Naive thymus-derived CD4-positive, alpha-beta T cell (primary cell): ENCODE measurements around the gene C6orf89. TPM values are rescaled to one million over a fixed set of nuclear protein-coding genes. Genes with fewer than 3 reads are reported as not detected.
A peak's percentile ranks its signal among the peaks of the same experiment; 100 is the strongest.

Experiments used
- ATAC-seq: fragments of 150-1000 bp; cut with Tn5 transposase; 2 replicates; pipeline ENCODE4 v1.10.0; 2021; ENCODE audit warnings: mild to moderate bottlenecking, moderate library complexity
- CTCF ChIA-PET: fragments of 350-600 bp; sonication (Branson Sonifier 250); formaldehyde crosslinking; loops from one replicate; lab custom pipeline; 2021; ENCODE audit warnings: antibody characterized with exemption; lab: Charles Lee
- POLR2A ChIA-PET: fragments of 350-600 bp; sonication (Branson Sonifier 250); formaldehyde crosslinking; loops from one replicate; lab custom pipeline; 2021; ENCODE audit warnings: antibody characterized with exemption, inconsistent platforms; lab: Charles Lee
- DNase-seq, 9 donors: peaks; one replicate each; pipeline versions ENCODE4 v3.0.0 to v3.0.0-alpha.2; 2020 to 2022; ENCODE audit warnings: mixed read lengths in 1 of 9
- H3K27ac ChIP-seq: one replicate; pipeline ENCODE4 v1.7.0; 2013; ENCODE audit warnings: mild to moderate bottlenecking, low read depth, low read length, moderate library complexity
- H3K27me3 ChIP-seq, 2 donors: one replicate each; pipeline ENCODE4 v1.7.0; 2013; ENCODE audit warnings: low read length in 2 of 2, mild to moderate bottlenecking in 2 of 2, moderate library complexity in 2 of 2; ENCODE audit not compliant: control insufficient read depth in 2 of 2, insufficient read depth in 2 of 2
- H3K36me3 ChIP-seq, 3 experiments: 1 replicate in 2 of 3; 2 replicates in 1 of 3; pipeline ENCODE4 v1.7.0; 2013; ENCODE audit warnings: low read length in 3 of 3, mild to moderate bottlenecking in 3 of 3, moderate library complexity in 1 of 3; ENCODE audit not compliant: insufficient read depth in 3 of 3, control insufficient read depth in 2 of 3
- H3K4me1 ChIP-seq, 2 donors: one replicate each; pipeline ENCODE4 v1.7.0; 2013; ENCODE audit warnings: low read length in 2 of 2, mild to moderate bottlenecking in 2 of 2, moderate library complexity in 1 of 2; ENCODE audit not compliant: control insufficient read depth in 2 of 2, insufficient read depth in 2 of 2
- H3K4me3 ChIP-seq: 2 replicates; pipeline ENCODE4 v1.7.0; 2013; ENCODE audit warnings: mild to moderate bottlenecking, low read length
- H3K9me3 ChIP-seq, 3 experiments: 1 replicate in 2 of 3; 2 replicates in 1 of 3; pipeline ENCODE4 v1.7.0; 2013; ENCODE audit warnings: low read length in 3 of 3; ENCODE audit not compliant: control insufficient read depth in 2 of 3
- H3K27ac Mint-ChIP-seq, 9 donors: one replicate each; pipeline ENCODE4 v1.8.0; 2020 to 2022; ENCODE audit warnings: mixed read lengths in 9 of 9, mild to moderate bottlenecking in 8 of 9, moderate library complexity in 5 of 9, inconsistent platforms in 2 of 9
- H3K27me3 Mint-ChIP-seq, 5 donors: one replicate each; pipeline ENCODE4 v1.8.0; 2021 to 2022; ENCODE audit warnings: mixed read lengths in 5 of 5, mild to moderate bottlenecking in 1 of 5
- H3K36me3 Mint-ChIP-seq, 5 donors: one replicate each; pipeline ENCODE4 v1.8.0; 2020 to 2022; ENCODE audit warnings: mixed read lengths in 5 of 5, mild to moderate bottlenecking in 3 of 5, inconsistent platforms in 1 of 5
- H3K4me1 Mint-ChIP-seq, 7 donors: one replicate each; pipeline ENCODE4 v1.8.0; 2020 to 2022; ENCODE audit warnings: mixed read lengths in 7 of 7, mild to moderate bottlenecking in 3 of 7, inconsistent platforms in 1 of 7
- H3K4me3 Mint-ChIP-seq, 10 donors: one replicate each; pipeline ENCODE4 v1.8.0; 2020 to 2022; ENCODE audit warnings: mild to moderate bottlenecking in 10 of 10, mixed read lengths in 10 of 10, moderate library complexity in 6 of 10, inconsistent platforms in 2 of 10
- H3K9me3 Mint-ChIP-seq, 11 donors: one replicate each; pipeline ENCODE4 v1.8.0; 2020 to 2022; ENCODE audit warnings: mixed read lengths in 11 of 11, mild to moderate bottlenecking in 4 of 11, inconsistent platforms in 1 of 11, moderate library complexity in 1 of 11
- intact Hi-C, 2 donors: fragments of 100-400 bp; cut with micrococcal nuclease; formaldehyde crosslinking; loops; one replicate each; pipeline ENCODE4 v1.15.1; 2023
- polyA plus RNA-seq, 2 donors: library from polyadenylated mRNA; unstranded; fragments of 300-500 nt; fragmentation: Illumina TruSeq; gene quantifications; one replicate each; pipeline ENCODE4 v1.2.3, GENCODE V29; 2021
- total RNA-seq, 6 experiments: library from RNA in 5 of 6; stranded (reverse) in 5 of 6; gene quantifications; 1 replicate in 5 of 6; 2 replicates in 1 of 6; pipeline ENCODE4 v1.2.3 and lab custom pipeline; 2021 to 2026

The C6orf89 gene
- total and polyA plus RNA-seq, 7 experiments from 2014 or later: 34.6 to 48.2 (median 40.4) TPM

DNA sequence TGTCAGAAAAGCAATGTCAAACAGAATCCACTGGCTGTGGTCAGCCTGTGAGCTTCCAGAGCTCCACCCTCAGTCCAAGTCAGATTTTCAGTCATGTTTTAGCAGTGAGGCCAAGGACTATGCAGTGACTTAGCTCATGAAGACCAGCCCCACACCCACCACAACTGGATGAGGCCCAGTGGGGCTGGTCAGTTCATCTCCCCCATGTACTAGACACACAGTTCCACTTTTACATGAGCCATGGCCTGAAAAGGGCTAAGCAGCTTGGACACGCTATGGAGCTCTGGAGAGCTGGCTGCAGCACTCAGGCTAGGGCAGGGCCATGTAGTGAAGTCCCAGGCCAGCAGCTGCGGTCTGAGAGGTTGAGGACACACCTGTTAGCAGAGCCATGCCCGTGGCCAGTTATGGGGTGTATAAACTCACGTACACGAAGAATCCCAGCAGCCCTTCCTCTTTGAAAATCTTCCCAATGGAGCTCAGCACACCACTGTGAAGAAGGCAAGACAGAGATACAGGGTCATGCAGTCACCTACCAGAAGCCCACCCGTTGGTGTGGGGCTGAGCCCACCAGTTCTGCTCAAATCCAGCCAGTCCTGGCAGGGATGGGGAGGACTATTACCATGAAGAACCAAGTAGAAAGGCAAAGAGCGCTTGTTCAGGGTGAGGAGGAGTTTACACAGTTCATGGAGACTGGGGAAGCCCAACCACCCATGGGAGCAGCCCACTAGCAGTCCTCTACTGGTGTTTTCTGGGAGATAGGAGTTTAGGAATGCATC, 89.7 kb downstream of the C6orf89 start:
- H3K27me3 ChIP-seq: no peaks in the 10 kb centered on the region
- peaks cover 0 to 58% (median 21%) of the 10 kb centered on the region in 5 donors for H3K36me3 Mint-ChIP-seq
- POLR2A ChIA-PET: no interaction called here
- DNase-seq (no peak), ATAC-seq (no peak)
- H3K4me1 Mint-ChIP-seq: peaks cover 0 to 19% (median 15%) of the 10 kb centered on the region in 7 donors
- H3K27ac Mint-ChIP-seq: peak overlapping the region in 1 of 9 donors; percentile 23
- H3K27ac ChIP-seq: no peak overlapping the region
- no peaks in the 10 kb centered on the region for H3K9me3 Mint-ChIP-seq
- CTCF ChIA-PET: interaction anchor here (1.8 kb wide), 1 partner anchor 90 kb away, joined by 5 read pairs; the partner anchor contains the start of gene C6orf89
- intact Hi-C loops: no loop called here
- no peaks in the 10 kb centered on the region for H3K9me3 ChIP-seq
- H3K4me1 ChIP-seq: peaks cover 0 to 3% of the 10 kb centered on the region in 2 donors
- H3K36me3 ChIP-seq: peaks cover 40 to 82% (median 60%) of the 10 kb centered on the region in 3 experiments
- no peak overlapping the region for H3K4me3 Mint-ChIP-seq
- H3K27me3 Mint-ChIP-seq: no peaks in the 10 kb centered on the region
- H3K4me3 ChIP-seq: no peak overlapping the region

GRCh38 chr6:36976007-36976264, 90.2 kb downstream of the C6orf89 start:
- CTCF ChIA-PET: interaction anchor here (1.8 kb wide), 1 partner anchor 90 kb away, joined by 5 read pairs; the partner anchor contains the start of gene C6orf89
- H3K4me3 Mint-ChIP-seq: no peak overlapping the region
- DNase-seq (no peak), ATAC-seq (no peak)
- H3K27me3 ChIP-seq: no peaks in the 10 kb centered on the region
- POLR2A ChIA-PET: no interaction called here
- H3K27ac Mint-ChIP-seq: peak overlapping the region in 1 of 9 donors; percentile 22
- no peak overlapping the region for H3K27ac ChIP-seq
- H3K4me3 ChIP-seq: no peak overlapping the region
- H3K36me3 ChIP-seq: peaks cover 35 to 82% (median 56%) of the 10 kb centered on the region in 3 experiments
- H3K9me3 ChIP-seq: no peaks in the 10 kb centered on the region
- no peaks in the 10 kb centered on the region for H3K27me3 Mint-ChIP-seq
- H3K4me1 Mint-ChIP-seq: peaks cover 0 to 24% (median 19%) of the 10 kb centered on the region in 7 donors
- H3K9me3 Mint-ChIP-seq: no peaks in the 10 kb centered on the region
- H3K4me1 ChIP-seq: peaks cover 0 to 3% of the 10 kb centered on the region in 2 donors
- intact Hi-C loops: no loop called here
- peaks cover 0 to 61% (median 21%) of the 10 kb centered on the region in 5 donors for H3K36me3 Mint-ChIP-seq

- ChIA-PET CTCF (interaction anchor here (1.8 kb wide), 1 partner anchor 91 kb away, joined by 5 read pairs; the partner anchor contains the start of gene C6orf89), POLR2A (interaction anchor here (0.6 kb wide), 1 partner anchor 8 kb away, joined by 4 read pairs; no protein-coding TSS in a partner anchor)
- Mint-ChIP-seq H3K4me1 (peaks cover 0 to 29% (median 21%) of the 10 kb centered on the region in 7 donors), H3K36me3 (peaks cover 0 to 55% (median 21%) of the 10 kb centered on the region in 5 donors), H3K27me3 (no peaks in the 10 kb centered on the region), H3K4me3 (no peak overlapping the region), H3K27ac (peak overlapping the region in 2 of 9 donors; percentile 51 to 78), H3K9me3 (no peaks in the 10 kb centered on the region)
- H3K4me1 ChIP-seq: peaks cover 0 to 3% of the 10 kb centered on the region in 2 donors
- intact Hi-C loops: no loop called here
- no peaks in the 10 kb centered on the region for H3K9me3 ChIP-seq
- ATAC-seq (no peak), DNase-seq (no peak)
- no peak overlapping the region for H3K27ac ChIP-seq
- no peak overlapping the region for H3K4me3 ChIP-seq
- peaks cover 29 to 82% (median 50%) of the 10 kb centered on the region in 3 experiments for H3K36me3 ChIP-seq
- H3K27me3 ChIP-seq: no peaks in the 10 kb centered on the region
These were observed 90.8 kb downstream of the C6orf89 start for GRCh38 chr6:36976509-36976908.

DNA sequence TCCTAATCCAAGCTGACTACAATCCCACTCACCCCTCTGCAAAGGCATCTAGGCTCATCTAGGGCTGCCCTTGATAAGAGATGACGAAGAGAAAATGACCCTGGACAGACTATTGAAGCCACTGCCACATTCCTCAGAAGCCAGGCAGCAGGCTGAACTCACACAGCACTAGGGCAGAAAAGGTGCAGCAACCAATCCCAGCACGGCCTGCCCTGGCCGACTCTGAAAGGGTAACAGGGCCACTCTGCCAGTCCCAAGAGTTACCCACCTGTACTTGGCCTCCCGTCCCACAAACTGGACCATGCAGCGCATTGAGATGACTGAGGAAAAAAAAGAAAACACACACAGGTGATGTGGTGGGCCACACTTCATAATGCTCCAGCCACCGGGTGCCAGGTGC, 91.2 kb downstream of the C6orf89 start:
- H3K27me3 Mint-ChIP-seq: no peaks in the 10 kb centered on the region
- peak overlapping the region in 4 of 9 donors; percentile 12 to 78 (median 38) for H3K27ac Mint-ChIP-seq
- CTCF ChIA-PET: interaction anchor here (0.6 to 1.8 kb wide), 2 partner anchors 18 to 91 kb away, joined by 3 to 5 read pairs; partner anchors contain the start of gene C6orf89
- H3K4me3 Mint-ChIP-seq: no peak overlapping the region
- intact Hi-C loops: no loop called here
- Histone ChIP-seq H3K4me1 (peaks cover 0 to 3% of the 10 kb centered on the region in 2 donors), H3K36me3 (peaks cover 25 to 81% (median 46%) of the 10 kb centered on the region in 3 experiments), H3K9me3 (no peaks in the 10 kb centered on the region), H3K4me3 (no peak overlapping the region), H3K27ac (no peak overlapping the region), H3K27me3 (no peaks in the 10 kb centered on the region)
- H3K4me1 Mint-ChIP-seq: peaks cover 0 to 33% (median 24%) of the 10 kb centered on the region in 7 donors
- DNase-seq: no peak
- H3K36me3 Mint-ChIP-seq: peaks cover 0 to 54% (median 22%) of the 10 kb centered on the region in 5 donors
- no peaks in the 10 kb centered on the region for H3K9me3 Mint-ChIP-seq
- ATAC-seq: no peak
- POLR2A ChIA-PET: interaction anchor here (0.6 kb wide), 1 partner anchor 8 kb away, joined by 4 read pairs; no protein-coding TSS in a partner anchor

DNA sequence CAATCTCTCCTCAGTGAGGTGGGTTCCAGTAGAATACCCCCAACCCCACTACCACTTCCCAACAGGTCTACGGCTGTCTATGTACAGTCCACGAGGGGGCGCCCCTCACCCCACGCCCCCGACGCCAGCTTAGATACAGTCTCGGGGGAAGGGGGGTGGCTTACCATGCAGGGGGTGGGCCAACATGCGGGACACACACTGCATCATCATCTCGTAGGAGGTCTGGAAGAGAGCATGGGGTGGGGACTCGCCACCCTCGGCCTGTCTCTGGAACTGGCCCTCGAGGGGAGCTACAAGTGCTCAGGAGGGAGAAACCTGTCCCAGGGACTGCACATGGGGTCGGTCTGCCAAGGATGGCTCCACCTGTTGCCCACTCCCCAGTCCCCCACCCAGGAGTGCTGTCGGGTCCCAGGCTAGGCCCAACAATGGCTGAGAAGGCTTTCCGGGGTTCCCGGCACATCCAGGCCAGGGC, 91.8 kb downstream of the C6orf89 start:
- H3K27ac ChIP-seq: no peak overlapping the region
- Mint-ChIP-seq H3K9me3 (no peaks in the 10 kb centered on the region), H3K4me1 (peaks cover 0 to 35% (median 27%) of the 10 kb centered on the region in 7 donors), H3K36me3 (peaks cover 0 to 51% (median 20%) of the 10 kb centered on the region in 5 donors), H3K4me3 (no peak overlapping the region), H3K27ac (peak overlapping the region in 4 of 9 donors; percentile 22 to 78 (median 70)), H3K27me3 (no peaks in the 10 kb centered on the region)
- ChIA-PET POLR2A (interaction anchor here (0.6 kb wide), 1 partner anchor 12 kb away, joined by 3 read pairs; no protein-coding TSS in a partner anchor), CTCF (interaction anchor here (0.6 to 0.8 kb wide), 2 partner anchors 19 to 231 kb away, joined by 3 read pairs; no protein-coding TSS in a partner anchor)
- H3K27me3 ChIP-seq: no peaks in the 10 kb centered on the region
- peak; percentile 39 for ATAC-seq
- peaks cover 20 to 76% (median 42%) of the 10 kb centered on the region in 3 experiments for H3K36me3 ChIP-seq
- intact Hi-C loops: no loop called here
- H3K4me1 ChIP-seq: peaks cover 0 to 3% of the 10 kb centered on the region in 2 donors
- H3K9me3 ChIP-seq: no peaks in the 10 kb centered on the region
- no peak for DNase-seq
- H3K4me3 ChIP-seq: no peak overlapping the region
